Umbilical cord (tissue), 2 donors: Measurements from ENCODE around the gene NCOA1. TPM values are rescaled to one million over a fixed set of nuclear protein-coding genes. Genes with fewer than 3 reads are reported as not detected.
A peak's percentile ranks its signal among the peaks of the same experiment; 100 is the strongest.

Experiments
- DNase-seq: peaks from one replicate; pipeline ENCODE4 v3.0.0-alpha.2; 2015; ENCODE audit warnings: low spot score
- total RNA-seq: library from RNA; depleted of rRNA; stranded (reverse); fragments of >200 nt; gene quantifications from one replicate; pipeline ENCODE4 v1.2.3, GENCODE V29; 2014; ENCODE audit warnings: low replicate concordance; ENCODE audit not compliant: insufficient read depth

Gene NCOA1
- total RNA-seq, 1 donor from 2014 or later: 34.9 TPM

GRCh38 chr2:24682304-24682703 is 191.2 kb downstream of the NCOA1 start:
- peak; percentile 7 for DNase-seq

GRCh38 chr2:24683408-24683807 is 192.4 kb downstream of the NCOA1 start:
- peak; percentile 16 for DNase-seq

- DNase-seq: no peak
Measured at GRCh38 chr2:24690524-24690923, 199.5 kb downstream of the NCOA1 start.

- no peak for DNase-seq
Measured at GRCh38 chr2:24691806-24692205, 200.8 kb downstream of the NCOA1 start.

GRCh38 chr2:24697792-24698191 is 206.7 kb downstream of the NCOA1 start:
- DNase-seq: no peak

- DNase-seq: peak; percentile 22
Measured at GRCh38 chr2:24702800-24703199, 211.7 kb downstream of the NCOA1 start.

- DNase-seq: no peak
Measured at GRCh38 chr2:24704692-24705091, 213.6 kb downstream of the NCOA1 start.

GRCh38 chr2:24707143-24707542 is 216.1 kb downstream of the NCOA1 start:
- no peak for DNase-seq

GRCh38 chr2:24708537-24709152 is 217.6 kb downstream of the NCOA1 start:
- DNase-seq: no peak

- no peak for DNase-seq
Measured at GRCh38 chr2:24710806-24711205, 219.8 kb downstream of the NCOA1 start.

- DNase-seq: peak; percentile 3
Measured at GRCh38 chr2:24711865-24712264, 220.8 kb downstream of the NCOA1 start.

- DNase-seq: peak; percentile 8
Measured at GRCh38 chr2:24712296-24712695, 221.2 kb downstream of the NCOA1 start.

GRCh38 chr2:24717263-24717951 is 226.4 kb downstream of the NCOA1 start:
- no peak for DNase-seq

GRCh38 chr2:24720310-24720709 is 229.3 kb downstream of the NCOA1 start:
- no peak for DNase-seq

- DNase-seq: peak; percentile 7
Measured at GRCh38 chr2:24721470-24721869, 230.4 kb downstream of the NCOA1 start.

- no peak for DNase-seq
Measured at GRCh38 chr2:24722141-24722790, 231.2 kb downstream of the NCOA1 start.

- DNase-seq: no peak
Measured at GRCh38 chr2:24723191-24723590, 232.1 kb downstream of the NCOA1 start.

GRCh38 chr2:24723665-24724064 is 232.6 kb downstream of the NCOA1 start:
- no peak for DNase-seq

GRCh38 chr2:24724111-24724775 is 233.2 kb downstream of the NCOA1 start:
- DNase-seq: no peak

- DNase-seq: no peak
Measured at GRCh38 chr2:24725956-24726355, 234.9 kb downstream of the NCOA1 start.

- DNase-seq: no peak
Measured at GRCh38 chr2:24730481-24730880, 239.4 kb downstream of the NCOA1 start.

- no peak for DNase-seq
Measured at GRCh38 chr2:24731040-24731439, 240.0 kb downstream of the NCOA1 start.
